ENCODE measurements around the gene TUBB8B.
"Not testable (repeated sequence)": the region's sequence is repeated elsewhere in the genome, so short reads cannot be mapped to it uniquely, and the experiment has no call there.

GRCh38 chr18:90396-91193 is 41.2 kb upstream of the TUBB8B start:
- TF ChIP-seq CTCF (IDR thresholded peaks at IDR 0.05; ENCODE audit: insufficient read depth, low read depth, low read length); EZH2 (IDR thresholded peaks at IDR 0.05; ENCODE audit: insufficient read depth, low read length): not testable (repeated sequence)

Data from astrocyte (in vitro differentiated cells and primary cell).